Measurements from ENCODE around the gene RRP15.

Gene RRP15

DNA sequence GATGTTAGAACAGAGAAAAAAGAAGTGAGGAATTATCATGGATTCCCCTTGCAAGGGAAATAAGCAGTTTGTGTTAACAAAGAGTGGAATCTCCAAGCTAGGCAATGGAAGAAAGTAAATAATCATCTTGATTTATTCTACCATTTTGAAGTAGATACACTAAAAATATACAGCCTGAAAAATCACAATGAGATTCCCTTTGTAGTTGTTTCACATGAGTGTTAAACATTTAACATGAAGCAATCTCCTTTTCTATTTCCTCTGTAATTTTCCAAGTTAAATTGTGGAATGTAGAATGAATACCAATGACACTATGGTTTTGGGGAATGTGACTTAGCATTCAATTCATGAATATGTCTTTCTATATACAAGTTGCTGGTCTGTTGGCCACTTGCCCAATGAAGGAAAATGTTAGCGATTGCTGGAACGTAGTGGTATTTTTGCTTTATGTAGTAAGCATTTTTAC, 65.7 kb downstream of the RRP15 start:
- no peak overlapping the region for H3K27ac ChIP-seq
- TF ChIP-seq ZFX (IDR thresholded peaks at IDR 0.05), result no peak
- no peak for TF ChIP-seq CTCF (conservative IDR thresholded peaks at IDR 0.05)

DNA sequence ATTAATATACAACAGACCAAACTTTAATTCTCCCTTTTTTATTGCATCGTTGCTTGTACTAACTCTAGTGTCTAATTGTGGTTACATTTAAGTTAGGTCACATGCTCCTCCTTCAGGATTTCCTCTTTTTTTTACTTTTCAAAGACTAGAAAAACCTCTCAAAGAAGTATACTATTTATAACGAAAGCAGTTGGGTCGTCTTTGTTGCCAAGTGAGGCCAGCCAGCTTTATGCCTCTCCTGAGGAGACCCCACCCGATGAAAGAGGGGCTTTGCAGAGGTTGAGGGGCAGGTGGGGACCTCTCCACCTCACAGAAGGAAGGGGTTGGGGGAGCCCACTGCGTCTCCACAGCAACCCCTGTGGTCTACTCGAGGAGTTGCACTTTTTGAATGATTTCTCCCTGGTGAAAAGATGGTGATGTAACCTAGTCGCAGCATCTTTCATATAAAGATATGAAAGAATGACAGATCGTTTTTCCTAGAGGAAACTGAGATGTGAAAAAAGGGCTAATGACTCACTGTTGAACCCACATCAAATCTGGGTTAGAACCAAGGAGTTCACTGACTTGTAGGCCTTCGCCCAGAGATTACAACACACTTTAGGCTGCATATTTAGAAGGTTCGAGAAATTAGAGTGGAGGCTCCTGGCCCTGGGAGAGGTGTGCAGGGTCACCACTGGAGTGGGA, 66.4 kb downstream of the RRP15 start:
- no peak overlapping the region for H3K27ac ChIP-seq
- TF ChIP-seq ZFX (IDR thresholded peaks at IDR 0.05) (no peak), CTCF (conservative IDR thresholded peaks at IDR 0.05) (no peak)

DNA sequence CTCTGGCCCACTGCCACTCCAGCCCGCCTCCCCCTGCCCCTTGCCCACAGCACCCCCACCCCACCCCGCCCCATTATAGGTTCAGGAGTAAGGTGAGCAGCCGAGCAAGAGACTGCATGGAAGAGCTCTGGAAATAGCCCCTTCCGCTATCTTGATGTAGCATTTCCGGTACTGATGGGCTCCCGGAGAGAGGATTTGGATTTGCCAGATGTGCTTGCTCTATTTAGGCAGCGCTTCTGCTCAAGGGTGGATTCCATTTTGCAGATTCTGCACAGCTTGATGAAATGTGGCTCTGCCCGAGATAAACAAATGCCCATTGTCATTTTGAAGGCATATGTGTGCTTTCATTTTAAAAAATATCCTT, 67.0 kb downstream of the RRP15 start:
- TF ChIP-seq CTCF (conservative IDR thresholded peaks at IDR 0.05) (no peak), ZFX (IDR thresholded peaks at IDR 0.05) (no peak)
- H3K27ac ChIP-seq, result no peak overlapping the region

DNA sequence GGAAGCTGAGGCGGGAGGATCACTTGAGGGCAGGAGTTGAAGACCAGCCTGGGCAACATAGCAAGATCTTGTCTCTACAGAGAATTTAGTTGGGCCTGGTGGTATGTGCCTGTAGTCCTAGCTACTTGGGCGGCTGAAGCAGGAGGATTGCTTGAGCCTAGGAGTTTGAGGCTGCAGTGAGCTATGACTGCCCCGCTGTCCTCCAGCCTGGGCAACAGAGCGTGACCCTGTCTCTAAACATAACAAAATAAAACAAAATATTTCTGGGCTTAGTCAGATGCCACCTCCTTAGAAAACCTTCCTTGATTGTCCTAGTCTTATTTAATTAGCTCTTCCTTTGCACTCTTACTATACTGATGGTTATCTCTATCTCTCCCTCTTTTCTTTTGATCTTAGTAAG, 68.6 kb downstream of the RRP15 start:
- H3K27ac ChIP-seq, result no peak overlapping the region; the same call in 1 of the 2 replicates
- TF ChIP-seq ZFX (IDR thresholded peaks at IDR 0.05) (no peak), CTCF (conservative IDR thresholded peaks at IDR 0.05) (no peak)

DNA sequence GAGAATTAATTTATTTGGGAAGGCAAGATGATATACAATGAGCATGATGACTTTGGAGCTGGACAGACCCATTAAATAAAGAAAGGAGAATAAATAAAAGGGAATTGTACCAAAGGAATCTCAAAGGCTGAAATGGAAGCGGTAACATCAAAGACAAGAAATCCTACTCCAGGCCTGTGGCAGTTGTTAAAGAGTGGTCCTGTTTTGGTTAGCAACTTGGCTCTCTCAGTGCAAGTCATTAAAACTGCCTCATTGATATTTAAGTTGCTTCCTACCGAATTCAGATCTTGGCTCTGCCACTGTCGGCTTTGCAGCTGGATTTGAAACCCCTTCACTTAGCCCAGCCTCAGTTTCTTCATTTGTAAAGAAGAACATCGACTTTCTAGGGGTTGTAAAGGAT, 70.2 kb downstream of the RRP15 start:
- TF ChIP-seq ZFX (IDR thresholded peaks at IDR 0.05) (no peak), CTCF (conservative IDR thresholded peaks at IDR 0.05) (no peak)
- no peak overlapping the region for H3K27ac ChIP-seq

- no peak for TF ChIP-seq ZFX (IDR thresholded peaks at IDR 0.05)
- no peak for TF ChIP-seq CTCF (conservative IDR thresholded peaks at IDR 0.05)
- H3K27ac ChIP-seq, result no peak overlapping the region
Observed at GRCh38 chr1:218357211-218357892, 72.3 kb downstream of the RRP15 start.

DNA sequence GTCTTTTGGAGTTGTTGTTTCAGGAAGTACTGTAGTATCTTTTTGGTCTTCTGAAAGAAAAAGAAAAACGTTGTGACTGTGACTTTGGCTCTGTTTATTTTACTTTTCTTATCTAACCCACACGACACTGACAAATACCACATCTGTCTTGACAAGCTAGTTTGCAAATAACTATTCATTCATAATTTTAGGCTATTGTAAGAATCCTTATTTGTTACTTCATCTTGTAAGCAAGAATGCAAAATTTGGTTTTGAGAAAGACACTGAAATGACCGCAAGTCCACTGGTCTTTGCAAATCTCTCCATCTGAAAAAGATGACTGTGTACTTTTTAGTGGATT, 72.8 kb downstream of the RRP15 start:
- TF ChIP-seq ZFX (IDR thresholded peaks at IDR 0.05) (no peak), CTCF (conservative IDR thresholded peaks at IDR 0.05) (no peak)
- no peak overlapping the region for H3K27ac ChIP-seq
